Measurements from ENCODE around the gene RNF187. TPM values are rescaled to one million over a fixed set of nuclear protein-coding genes. Genes with fewer than 3 reads are reported as not detected.
A peak's percentile ranks its signal among the peaks of the same experiment; 100 is the strongest.

Gene RNF187
- polyA plus RNA-seq, 2 of the 4 experiments (the other 2 are of a cell fraction), result 64.5 to 82.8 TPM

DNA sequence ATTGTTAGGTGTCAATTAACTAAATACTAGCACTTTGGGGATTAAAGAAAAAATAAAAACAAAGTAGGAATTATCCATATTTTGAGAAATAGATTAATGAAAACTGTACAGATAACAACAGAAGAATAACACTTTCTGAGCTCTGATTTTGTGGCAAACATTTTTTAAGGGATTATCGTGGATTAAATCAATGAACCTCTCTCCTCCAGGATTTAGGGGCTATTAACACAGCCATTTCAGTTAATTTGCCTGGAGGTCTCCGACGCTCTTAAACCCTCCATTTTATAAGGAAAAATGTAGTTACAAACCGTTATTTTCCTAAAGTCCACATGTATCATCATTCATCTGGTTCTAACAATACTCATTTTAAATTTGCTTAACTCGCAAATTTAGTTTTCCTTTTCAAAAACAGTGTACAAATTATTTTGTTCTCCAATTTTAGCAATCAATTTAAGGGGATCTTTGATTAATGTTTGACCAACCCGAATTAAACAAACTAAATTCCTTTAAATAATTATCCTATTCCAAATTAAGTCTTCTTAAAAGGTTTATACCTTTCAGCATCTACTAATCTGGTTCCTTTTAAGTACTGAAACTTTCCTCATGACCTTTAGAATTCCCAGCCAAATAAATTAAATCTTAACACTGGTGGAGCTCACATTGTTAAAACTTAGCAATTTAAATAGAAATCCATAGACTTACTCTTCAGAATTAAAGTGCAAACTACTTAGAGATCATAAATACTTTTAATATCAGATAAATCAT, 30.7 kb upstream of the RNF187 start:
- ChIA-PET CTCF (interaction anchor here (1.5 to 4.6 kb wide), 2 partner anchors 16 to 59 kb away, joined by 3 to 16 read pairs; no protein-coding TSS in a partner anchor), POLR2A (no interaction called here)
- ATAC-seq (no peak), FAIRE-seq (no peak), DNase-seq (ENCODE audit: low read depth in 1 of 2, low spot score in 1 of 2) (no peak)
- peak overlapping the region; percentile 54 for H3K4me3 ChIP-seq
- TF ChIP-seq, protein P1, sequence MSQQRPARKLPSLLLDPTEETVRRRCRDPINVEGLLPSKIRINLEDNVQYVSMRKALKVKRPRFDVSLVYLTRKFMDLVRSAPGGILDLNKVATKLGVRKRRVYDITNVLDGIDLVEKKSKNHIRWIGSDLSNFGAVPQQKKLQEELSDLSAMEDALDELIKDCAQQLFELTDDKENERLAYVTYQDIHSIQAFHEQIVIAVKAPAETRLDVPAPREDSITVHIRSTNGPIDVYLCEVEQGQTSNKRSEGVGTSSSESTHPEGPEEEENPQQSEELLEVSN (IDR thresholded peaks at IDR 0.05; ENCODE audit: borderline replicate concordance, low read depth), result no peak
- TF ChIP-seq JUN (IDR thresholded peaks at IDR 0.05) (no peak), MAFK (IDR thresholded peaks at IDR 0.05; ENCODE audit: partially characterized antibody) (peak; percentile 38), POLR2AphosphoS2 (conservative IDR thresholded peaks at IDR 0.05; ENCODE audit: low read length) (no peak), ZSCAN20 (CRISPR knock-in tag; IDR thresholded peaks at IDR 0.05) (no peak)
- H3K4me2 ChIP-seq, result peak overlapping the region; percentile 66
- peak overlapping the region; percentile 67 to 86; a peak in 5 of 6 replicates for H3K27ac ChIP-seq
- peaks cover 29% of the 10 kb centered on the region for H3K4me1 ChIP-seq
- 34% methylated on average over 6 of the region's 6 CpGs for WGBS (ENCODE audit: missing lambda C conversion rate)
- H3K9me3 ChIP-seq, result no peaks in the 10 kb centered on the region

DNA sequence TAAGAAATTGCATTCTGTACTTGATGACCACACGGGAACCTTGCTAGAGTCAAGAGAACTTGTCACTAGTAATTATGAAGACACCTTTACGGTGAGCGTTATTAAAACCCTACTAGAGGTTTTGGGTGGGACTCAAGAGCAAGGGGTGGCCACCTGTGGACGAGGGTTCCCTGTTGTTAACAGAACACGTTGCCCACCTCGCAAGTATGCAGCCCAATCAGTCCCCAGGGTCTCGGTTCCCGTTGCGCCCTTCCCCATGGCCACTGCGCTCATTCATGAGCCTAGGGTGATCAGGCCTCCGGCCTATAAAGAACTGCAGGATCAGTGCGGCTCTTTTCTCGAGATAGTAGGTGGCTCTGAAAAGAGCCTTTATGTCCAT, 30.2 kb upstream of the RNF187 start:
- Histone ChIP-seq H3K4me3 (peak overlapping the region; percentile 54), H3K4me2 (peak overlapping the region; percentile 66), H3K27ac (peak overlapping the region; percentile 67 to 86), H3K9me3 (no peaks in the 10 kb centered on the region), H3K4me1 (peaks cover 27% of the 10 kb centered on the region)
- ATAC-seq (peak; percentile 8 to 22; a peak in 5 of 6 replicates), DNase-seq (ENCODE audit: low read depth in 1 of 2, low spot score in 1 of 2) (no peak), FAIRE-seq (no peak)
- WGBS (ENCODE audit: missing lambda C conversion rate), result 70% methylated on average over 13 of the region's 13 CpGs
- ChIA-PET CTCF (interaction anchor here (1.5 to 4.6 kb wide), 3 partner anchors 45 to 322 kb away, joined by 4 to 16 read pairs (median 7); no protein-coding TSS in a partner anchor), POLR2A (interaction anchor here (0.7 to 1.4 kb wide), 3 partner anchors 51 to 291 kb away, joined by 3 to 6 read pairs (median 3); partner anchors contain the start of genes IBA57 and TRIM11)
- TF ChIP-seq CBX8 (IDR thresholded peaks at IDR 0.05) (no peak), EP300 (IDR thresholded peaks at IDR 0.05) (no peak), NPAS2 (CRISPR knock-in tag; IDR thresholded peaks at IDR 0.05; ENCODE audit: borderline replicate concordance) (no peak), JUNB (IDR thresholded peaks at IDR 0.05) (no peak), RARB (CRISPR knock-in tag; IDR thresholded peaks at IDR 0.05) (no peak), RCOR1 (IDR thresholded peaks at IDR 0.05; ENCODE audit: low read depth, low read length) (no peak), NFE2L2 (conservative IDR thresholded peaks at IDR 0.05; ENCODE audit: low read length) (no peak), ZFP36 (IDR thresholded peaks at IDR 0.05; ENCODE audit: borderline replicate concordance, partially characterized antibody) (no peak), FOSL2 (IDR thresholded peaks at IDR 0.05) (no peak), FOSL2 (CRISPR knock-in tag; IDR thresholded peaks at IDR 0.05) (no peak), GATA3 (IDR thresholded peaks at IDR 0.05; ENCODE audit: borderline replicate concordance) (no peak)
- TF ChIP-seq, protein P2, sequence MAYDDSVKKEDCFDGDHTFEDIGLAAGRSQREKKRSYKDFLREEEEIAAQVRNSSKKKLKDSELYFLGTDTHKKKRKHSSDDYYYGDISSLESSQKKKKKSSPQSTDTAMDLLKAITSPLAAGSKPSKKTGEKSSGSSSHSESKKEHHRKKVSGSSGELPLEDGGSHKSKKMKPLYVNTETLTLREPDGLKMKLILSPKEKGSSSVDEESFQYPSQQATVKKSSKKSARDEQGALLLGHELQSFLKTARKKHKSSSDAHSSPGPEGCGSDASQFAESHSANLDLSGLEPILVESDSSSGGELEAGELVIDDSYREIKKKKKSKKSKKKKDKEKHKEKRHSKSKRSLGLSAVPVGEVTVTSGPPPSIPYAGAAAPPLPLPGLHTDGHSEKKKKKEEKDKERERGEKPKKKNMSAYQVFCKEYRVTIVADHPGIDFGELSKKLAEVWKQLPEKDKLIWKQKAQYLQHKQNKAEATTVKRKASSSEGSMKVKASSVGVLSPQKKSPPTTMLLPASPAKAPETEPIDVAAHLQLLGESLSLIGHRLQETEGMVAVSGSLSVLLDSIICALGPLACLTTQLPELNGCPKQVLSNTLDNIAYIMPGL (CRISPR knock-in tag; IDR thresholded peaks at IDR 0.05; ENCODE audit: borderline replicate concordance), result no peak

DNA sequence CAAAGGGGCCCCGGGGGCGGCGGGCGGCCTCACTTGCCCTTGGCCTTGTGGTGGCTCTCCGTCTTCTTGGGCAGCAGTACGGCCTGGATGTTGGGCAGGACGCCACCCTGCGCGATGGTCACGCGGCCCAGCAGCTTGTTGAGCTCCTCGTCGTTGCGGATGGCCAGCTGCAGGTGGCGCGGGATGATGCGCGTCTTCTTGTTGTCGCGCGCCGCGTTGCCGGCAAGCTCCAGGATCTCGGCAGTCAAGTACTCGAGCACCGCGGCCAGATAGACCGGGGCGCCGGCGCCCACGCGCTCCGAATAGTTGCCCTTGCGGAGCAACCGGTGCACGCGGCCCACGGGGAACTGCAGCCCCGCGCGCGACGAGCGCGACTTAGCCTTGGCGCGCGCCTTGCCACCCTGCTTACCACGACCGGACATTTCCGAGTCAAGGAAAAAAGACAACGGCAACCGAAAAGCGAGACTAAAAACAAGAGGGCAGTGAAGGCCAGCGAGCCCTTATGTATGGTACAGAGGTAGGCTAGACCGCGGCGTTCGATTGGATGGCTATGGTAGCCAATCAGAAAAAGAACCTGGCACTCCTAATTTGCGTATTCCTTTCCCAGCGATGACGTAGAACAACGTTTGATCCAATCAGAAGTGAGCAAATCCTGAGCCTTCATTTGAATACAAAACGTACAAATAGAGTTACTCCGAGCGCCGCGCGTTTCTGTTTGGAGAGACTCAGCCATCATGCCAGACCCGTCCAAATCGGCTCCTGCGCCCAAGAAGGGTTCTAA, 29.6 kb upstream of the RNF187 start:
- H3K4me1 ChIP-seq, result peaks cover 21% of the 10 kb centered on the region
- H3K4me2 ChIP-seq, result peak overlapping the region; percentile 89
- H3K4me3 ChIP-seq, result peak overlapping the region; percentile 66
- WGBS (ENCODE audit: missing lambda C conversion rate), result 78% methylated on average over 72 of the region's 74 CpGs
- CTCF ChIA-PET, result interaction anchor here (0.8 to 4.6 kb wide), 9 partner anchors 8 to 323 kb away, joined by 3 to 16 read pairs (median 4); no protein-coding TSS in a partner anchor
- DNase-seq (ENCODE audit: low read depth in 1 of 2, low spot score in 1 of 2) (peak; percentile 71 to 94), FAIRE-seq (no peak), ATAC-seq (peak; percentile 68 to 83)
- H3K27ac ChIP-seq, result peak overlapping the region; percentile 77 to 86
- POLR2A ChIA-PET, result interaction anchor here (0.7 to 1.8 kb wide), 4 partner anchors 29 to 292 kb away, joined by 3 to 7 read pairs (median 4); partner anchors contain the start of genes IBA57, RNF187 and TRIM11
- no peaks in the 10 kb centered on the region for H3K9me3 ChIP-seq
- TF ChIP-seq NFE2L2 (conservative IDR thresholded peaks at IDR 0.05; ENCODE audit: low read length), result no peak
- TF ChIP-seq JUNB (IDR thresholded peaks at IDR 0.05), result no peak
- TF ChIP-seq MYC (IDR thresholded peaks at IDR 0.05; ENCODE audit: borderline replicate concordance, low read length), result no peak
- no peak for TF ChIP-seq TP53 (CRISPR knock-in tag; IDR thresholded peaks at IDR 0.05)
- TF ChIP-seq, protein P3, sequence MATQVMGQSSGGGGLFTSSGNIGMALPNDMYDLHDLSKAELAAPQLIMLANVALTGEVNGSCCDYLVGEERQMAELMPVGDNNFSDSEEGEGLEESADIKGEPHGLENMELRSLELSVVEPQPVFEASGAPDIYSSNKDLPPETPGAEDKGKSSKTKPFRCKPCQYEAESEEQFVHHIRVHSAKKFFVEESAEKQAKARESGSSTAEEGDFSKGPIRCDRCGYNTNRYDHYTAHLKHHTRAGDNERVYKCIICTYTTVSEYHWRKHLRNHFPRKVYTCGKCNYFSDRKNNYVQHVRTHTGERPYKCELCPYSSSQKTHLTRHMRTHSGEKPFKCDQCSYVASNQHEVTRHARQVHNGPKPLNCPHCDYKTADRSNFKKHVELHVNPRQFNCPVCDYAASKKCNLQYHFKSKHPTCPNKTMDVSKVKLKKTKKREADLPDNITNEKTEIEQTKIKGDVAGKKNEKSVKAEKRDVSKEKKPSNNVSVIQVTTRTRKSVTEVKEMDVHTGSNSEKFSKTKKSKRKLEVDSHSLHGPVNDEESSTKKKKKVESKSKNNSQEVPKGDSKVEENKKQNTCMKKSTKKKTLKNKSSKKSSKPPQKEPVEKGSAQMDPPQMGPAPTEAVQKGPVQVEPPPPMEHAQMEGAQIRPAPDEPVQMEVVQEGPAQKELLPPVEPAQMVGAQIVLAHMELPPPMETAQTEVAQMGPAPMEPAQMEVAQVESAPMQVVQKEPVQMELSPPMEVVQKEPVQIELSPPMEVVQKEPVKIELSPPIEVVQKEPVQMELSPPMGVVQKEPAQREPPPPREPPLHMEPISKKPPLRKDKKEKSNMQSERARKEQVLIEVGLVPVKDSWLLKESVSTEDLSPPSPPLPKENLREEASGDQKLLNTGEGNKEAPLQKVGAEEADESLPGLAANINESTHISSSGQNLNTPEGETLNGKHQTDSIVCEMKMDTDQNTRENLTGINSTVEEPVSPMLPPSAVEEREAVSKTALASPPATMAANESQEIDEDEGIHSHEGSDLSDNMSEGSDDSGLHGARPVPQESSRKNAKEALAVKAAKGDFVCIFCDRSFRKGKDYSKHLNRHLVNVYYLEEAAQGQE (IDR thresholded peaks at IDR 0.05), result no peak
- TF ChIP-seq, protein P4, sequence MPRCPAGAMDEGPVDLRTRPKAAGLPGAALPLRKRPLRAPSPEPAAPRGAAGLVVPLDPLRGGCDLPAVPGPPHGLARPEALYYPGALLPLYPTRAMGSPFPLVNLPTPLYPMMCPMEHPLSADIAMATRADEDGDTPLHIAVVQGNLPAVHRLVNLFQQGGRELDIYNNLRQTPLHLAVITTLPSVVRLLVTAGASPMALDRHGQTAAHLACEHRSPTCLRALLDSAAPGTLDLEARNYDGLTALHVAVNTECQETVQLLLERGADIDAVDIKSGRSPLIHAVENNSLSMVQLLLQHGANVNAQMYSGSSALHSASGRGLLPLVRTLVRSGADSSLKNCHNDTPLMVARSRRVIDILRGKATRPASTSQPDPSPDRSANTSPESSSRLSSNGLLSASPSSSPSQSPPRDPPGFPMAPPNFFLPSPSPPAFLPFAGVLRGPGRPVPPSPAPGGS (IDR thresholded peaks at IDR 0.05), result 0 out of 3 replicates have a peak, but pooled peaks have one; percentile 24
- TF ChIP-seq, protein P5, sequence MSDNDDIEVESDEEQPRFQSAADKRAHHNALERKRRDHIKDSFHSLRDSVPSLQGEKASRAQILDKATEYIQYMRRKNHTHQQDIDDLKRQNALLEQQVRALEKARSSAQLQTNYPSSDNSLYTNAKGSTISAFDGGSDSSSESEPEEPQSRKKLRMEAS (IDR thresholded peaks at IDR 0.05), result peak; percentile 60
- TF ChIP-seq, protein P6, sequence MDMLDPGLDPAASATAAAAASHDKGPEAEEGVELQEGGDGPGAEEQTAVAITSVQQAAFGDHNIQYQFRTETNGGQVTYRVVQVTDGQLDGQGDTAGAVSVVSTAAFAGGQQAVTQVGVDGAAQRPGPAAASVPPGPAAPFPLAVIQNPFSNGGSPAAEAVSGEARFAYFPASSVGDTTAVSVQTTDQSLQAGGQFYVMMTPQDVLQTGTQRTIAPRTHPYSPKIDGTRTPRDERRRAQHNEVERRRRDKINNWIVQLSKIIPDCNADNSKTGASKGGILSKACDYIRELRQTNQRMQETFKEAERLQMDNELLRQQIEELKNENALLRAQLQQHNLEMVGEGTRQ (IDR thresholded peaks at IDR 0.05), result no peak

Data from A549 (cell line).